Common myeloid progenitor, CD34-positive (primary cell): ENCODE data around the gene SERPINH1.
A peak's percentile ranks its signal among the peaks of the same experiment; 100 is the strongest.

ENCODE experiments used
- CTCF ChIA-PET: fragments of 350-600 bp; sonication (Branson Sonifier 250); formaldehyde crosslinking; loops from one replicate; lab custom pipeline; 2021; ENCODE audit warnings: antibody characterized with exemption; lab: Charles Lee
- POLR2A ChIA-PET: fragments of 350-600 bp; sonication (Branson Sonifier 250); formaldehyde crosslinking; loops from one replicate; lab custom pipeline; 2021; ENCODE audit warnings: antibody characterized with exemption; lab: Charles Lee
- DNase-seq, 3 donors: peaks; one replicate each; pipeline versions ENCODE4 v3.0.0 to v3.0.0-alpha.2; 2013
- H3K27ac ChIP-seq, 2 experiments: 1 replicate in 1 of 2; 2 replicates in 1 of 2; pipeline ENCODE4 v1.7.0; 2013; ENCODE audit warnings: inconsistent platforms in 2 of 2, low read length in 2 of 2, mild to moderate bottlenecking in 2 of 2, low read depth in 1 of 2, moderate library complexity in 1 of 2; ENCODE audit not compliant: severe bottlenecking in 2 of 2, insufficient read depth in 1 of 2, poor library complexity in 1 of 2
- H3K27me3 ChIP-seq, 5 experiments: replicated peaks in 2 of 5; 1 replicate in 3 of 5; 2 replicates in 2 of 5; pipeline versions ENCODE4 v1.6.1 to v1.7.0; 2013; ENCODE audit warnings: low read length in 4 of 5, mild to moderate bottlenecking in 2 of 5, moderate library complexity in 2 of 5, inconsistent platforms in 1 of 5; ENCODE audit not compliant: insufficient read depth in 5 of 5, control insufficient read depth in 4 of 5
- H3K36me3 ChIP-seq, 4 experiments: 1 replicate in 2 of 4; 2 replicates in 2 of 4; pipeline versions ENCODE4 v1.6.1 to v1.7.0; 2013; ENCODE audit warnings: low read length in 3 of 4, control low read depth in 1 of 4, mild to moderate bottlenecking in 1 of 4; ENCODE audit not compliant: control insufficient read depth in 4 of 4, insufficient read depth in 4 of 4
- H3K4me1 ChIP-seq, 4 experiments: 1 replicate in 3 of 4; 2 replicates in 1 of 4; pipeline versions ENCODE4 v1.6.1 to v1.7.1; 2013; ENCODE audit warnings: low read length in 3 of 4, mild to moderate bottlenecking in 3 of 4, control low read depth in 1 of 4, inconsistent platforms in 1 of 4, moderate library complexity in 1 of 4; ENCODE audit not compliant: control insufficient read depth in 4 of 4, insufficient read depth in 4 of 4; ENCODE audit errors: control extremely low read depth in 1 of 4
- H3K4me3 ChIP-seq, 7 experiments: 1 replicate in 4 of 7; 2 replicates in 3 of 7; pipeline versions ENCODE4 v1.5.1 to v1.7.0; 2013; ENCODE audit warnings: mild to moderate bottlenecking in 7 of 7, low read length in 6 of 7, moderate library complexity in 6 of 7, inconsistent platforms in 2 of 7, low read depth in 2 of 7, control low read depth in 1 of 7; ENCODE audit not compliant: insufficient read depth in 4 of 7, control insufficient read depth in 1 of 7; ENCODE audit errors: extremely low read depth in 1 of 7
- H3K9me3 ChIP-seq, 5 experiments: 1 replicate in 4 of 5; 2 replicates in 1 of 5; pipeline versions ENCODE4 v1.6.1 to v1.7.1; 2013; ENCODE audit warnings: low read length in 4 of 5, mild to moderate bottlenecking in 2 of 5, inconsistent platforms in 1 of 5, low read depth in 1 of 5, moderate library complexity in 1 of 5; ENCODE audit not compliant: control insufficient read depth in 4 of 5, insufficient read depth in 2 of 5; ENCODE audit errors: control extremely low read depth in 1 of 5
- WGBS: methylation state at CpG from one replicate; pipeline ENCODE4 v1.1.5; 2013; ENCODE audit not compliant: insufficient coverage; 5-methylcytosine and 5-hydroxymethylcytosine counted together

The SERPINH1 gene

GRCh38 chr11:75518771-75519653 is 43.0 kb upstream of the SERPINH1 start:
- no peak overlapping the region for H3K4me3 ChIP-seq
- peaks cover 0 to 26% (median 21%) of the 10 kb centered on the region in 4 experiments for H3K4me1 ChIP-seq
- H3K27ac ChIP-seq, result no peak overlapping the region
- no peaks in the 10 kb centered on the region for H3K36me3 ChIP-seq
- ChIA-PET POLR2A (no interaction called here), CTCF (interaction anchor here (0.6 to 6.3 kb wide), 9 partner anchors 9 to 164 kb away, joined by 3 to 58 read pairs (median 4); no protein-coding TSS in a partner anchor)
- peaks cover 0 to 5% (median 0%) of the 10 kb centered on the region in 5 experiments for H3K9me3 ChIP-seq
- H3K27me3 ChIP-seq, result peaks cover 0 to 8% (median 4%) of the 10 kb centered on the region in 5 experiments
- DNase-seq, result no peak
- 77% methylated on average over 8 of the region's 9 CpGs for WGBS

GRCh38 chr11:75520688-75521087 is 41.4 kb upstream of the SERPINH1 start:
- POLR2A ChIA-PET, result no interaction called here
- peaks cover 0 to 5% (median 0%) of the 10 kb centered on the region in 5 experiments for H3K9me3 ChIP-seq
- 100% methylated on average over 5 of the region's 7 CpGs for WGBS
- no peak overlapping the region for H3K4me3 ChIP-seq
- peaks cover 0 to 22% (median 11%) of the 10 kb centered on the region in 5 experiments for H3K27me3 ChIP-seq
- H3K36me3 ChIP-seq, result no peaks in the 10 kb centered on the region
- no peak overlapping the region for H3K27ac ChIP-seq
- CTCF ChIA-PET, result interaction anchor here (1.0 to 6.3 kb wide), 10 partner anchors 8 to 102 kb away, joined by 3 to 58 read pairs (median 4); no protein-coding TSS in a partner anchor
- DNase-seq, result no peak
- H3K4me1 ChIP-seq, result peaks cover 0 to 39% (median 31%) of the 10 kb centered on the region in 4 experiments

GRCh38 chr11:75522286-75523044 is 39.6 kb upstream of the SERPINH1 start:
- WGBS, result 97% methylated on average over 7 of the region's 7 CpGs
- no peak overlapping the region for H3K4me3 ChIP-seq
- DNase-seq, result no peak
- peaks cover 0 to 22% (median 11%) of the 10 kb centered on the region in 5 experiments for H3K27me3 ChIP-seq
- ChIA-PET CTCF (interaction anchor here (0.8 to 6.3 kb wide), 6 partner anchors 10 to 51 kb away, joined by 3 to 58 read pairs (median 4); no protein-coding TSS in a partner anchor), POLR2A (no interaction called here)
- H3K27ac ChIP-seq, result no peak overlapping the region
- H3K36me3 ChIP-seq, result no peaks in the 10 kb centered on the region
- no peaks in the 10 kb centered on the region for H3K9me3 ChIP-seq
- peaks cover 0 to 36% (median 27%) of the 10 kb centered on the region in 4 experiments for H3K4me1 ChIP-seq

GRCh38 chr11:75523189-75523588 is 38.9 kb upstream of the SERPINH1 start:
- H3K9me3 ChIP-seq, result no peaks in the 10 kb centered on the region
- POLR2A ChIA-PET, result no interaction called here
- WGBS, result 79% methylated on average over 5 of the region's 5 CpGs
- no peak for DNase-seq
- H3K27me3 ChIP-seq, result peaks cover 0 to 22% (median 11%) of the 10 kb centered on the region in 5 experiments
- CTCF ChIA-PET, result interaction anchor here (1.1 to 6.3 kb wide), 4 partner anchors 9 to 43 kb away, joined by 3 to 58 read pairs (median 25); no protein-coding TSS in a partner anchor
- H3K4me3 ChIP-seq, result no peak overlapping the region
- no peak overlapping the region for H3K27ac ChIP-seq
- no peaks in the 10 kb centered on the region for H3K36me3 ChIP-seq
- H3K4me1 ChIP-seq, result peaks cover 0 to 29% (median 24%) of the 10 kb centered on the region in 4 experiments

GRCh38 chr11:75523811-75524664 is 38.0 kb upstream of the SERPINH1 start:
- no peaks in the 10 kb centered on the region for H3K9me3 ChIP-seq
- H3K36me3 ChIP-seq, result no peaks in the 10 kb centered on the region
- peak overlapping the region in 3 of 7 experiments; percentile 72 to 91 (median 73) for H3K4me3 ChIP-seq
- WGBS, result 97% methylated on average over 6 of the region's 10 CpGs
- H3K4me1 ChIP-seq, result peaks cover 0 to 21% (median 17%) of the 10 kb centered on the region in 4 experiments
- POLR2A ChIA-PET, result no interaction called here
- H3K27ac ChIP-seq, result no peak overlapping the region
- H3K27me3 ChIP-seq, result peaks cover 0 to 22% (median 11%) of the 10 kb centered on the region in 5 experiments
- no peak for DNase-seq
- CTCF ChIA-PET, result interaction anchor here (0.9 to 6.3 kb wide), 6 partner anchors 8 to 80 kb away, joined by 3 to 58 read pairs (median 8); no protein-coding TSS in a partner anchor
